Osteocyte (in vitro differentiated cells): ENCODE data around the gene PACSIN2. TPM values are rescaled to one million over a fixed set of nuclear protein-coding genes. Genes with fewer than 3 reads are reported as not detected.

ENCODE experiments used
- DNase-seq: peaks from one replicate; pipeline ENCODE4 v3.0.0; 2021; ENCODE audit warnings: mixed read lengths; ENCODE audit not compliant: unreplicated experiment; ENCODE audit errors: extremely low spot score
- H3K27ac Mint-ChIP-seq: one replicate; pipeline ENCODE4 v1.8.0; 2021; ENCODE audit warnings: mild to moderate bottlenecking, mixed read lengths; ENCODE audit not compliant: unreplicated experiment
- H3K27me3 Mint-ChIP-seq: one replicate; pipeline ENCODE4 v1.8.0; 2021; ENCODE audit warnings: mixed read lengths; ENCODE audit not compliant: unreplicated experiment
- H3K36me3 Mint-ChIP-seq: one replicate; pipeline ENCODE4 v1.8.0; 2021; ENCODE audit warnings: mixed read lengths; ENCODE audit not compliant: unreplicated experiment
- H3K4me1 Mint-ChIP-seq: one replicate; pipeline ENCODE4 v1.8.0; 2021; ENCODE audit warnings: mixed read lengths; ENCODE audit not compliant: unreplicated experiment
- H3K4me3 Mint-ChIP-seq: one replicate; pipeline ENCODE4 v1.8.0; 2021; ENCODE audit warnings: mild to moderate bottlenecking, moderate library complexity, mixed read lengths; ENCODE audit not compliant: unreplicated experiment
- H3K9me3 Mint-ChIP-seq: one replicate; pipeline ENCODE4 v1.8.0; 2021; ENCODE audit warnings: mixed read lengths; ENCODE audit not compliant: unreplicated experiment
- total RNA-seq: library from RNA; stranded (reverse); gene quantifications from 2 replicates; pipeline ENCODE4 v1.2.1, GENCODE V29; 2021
- TF ChIP-seq, protein P1 (sequence below): fragments of 200-600 bp; sonication (generic); IDR thresholded peaks from 2 replicates; pipeline ENCODE4 v1.5.0; 2021; ENCODE audit warnings: antibody characterized with exemption, mild to moderate bottlenecking, moderate library complexity

The PACSIN2 gene
- total RNA-seq, 1 donor from 2014 or later: 51.7 TPM

DNA sequence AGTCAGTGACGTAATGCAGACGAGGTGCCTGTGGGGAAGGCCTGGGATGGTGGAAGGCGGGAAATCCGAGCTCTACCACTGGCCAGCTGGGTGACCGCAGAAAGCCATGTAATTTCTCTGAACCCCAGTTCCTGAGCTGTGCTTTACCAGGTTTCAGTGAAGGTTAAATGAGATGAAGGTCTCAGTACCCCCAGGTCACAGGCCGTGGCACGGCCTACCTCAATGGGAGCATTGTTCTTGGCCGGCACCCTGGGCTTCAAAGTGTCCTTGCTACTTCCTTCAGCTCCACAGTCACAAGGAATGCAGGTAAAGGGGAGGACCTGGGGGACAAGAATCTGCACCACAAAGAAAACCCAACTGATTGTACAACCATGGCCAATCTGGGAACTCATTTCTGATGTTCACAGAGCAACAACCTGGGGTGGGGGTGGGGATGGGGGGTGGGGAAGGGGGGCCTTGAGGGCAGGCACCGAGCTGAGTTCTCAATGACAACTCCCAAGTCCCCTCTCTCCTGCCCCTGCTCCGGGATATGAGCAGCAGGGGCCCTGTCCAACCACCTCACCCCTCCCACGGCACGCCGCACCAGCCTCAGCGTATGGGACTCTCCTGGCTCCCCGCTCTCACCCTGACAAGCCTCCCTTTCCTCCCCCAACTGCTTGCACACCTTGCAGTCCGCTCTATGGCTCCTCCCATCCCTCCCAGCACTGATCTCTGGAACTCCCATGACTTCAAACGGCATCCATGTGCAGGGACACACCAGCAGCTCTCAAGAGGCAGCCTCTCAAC, 98.8 kb downstream of the PACSIN2 start:
- no peaks in the 10 kb centered on the region for H3K36me3 Mint-ChIP-seq
- TF ChIP-seq, protein P1, sequence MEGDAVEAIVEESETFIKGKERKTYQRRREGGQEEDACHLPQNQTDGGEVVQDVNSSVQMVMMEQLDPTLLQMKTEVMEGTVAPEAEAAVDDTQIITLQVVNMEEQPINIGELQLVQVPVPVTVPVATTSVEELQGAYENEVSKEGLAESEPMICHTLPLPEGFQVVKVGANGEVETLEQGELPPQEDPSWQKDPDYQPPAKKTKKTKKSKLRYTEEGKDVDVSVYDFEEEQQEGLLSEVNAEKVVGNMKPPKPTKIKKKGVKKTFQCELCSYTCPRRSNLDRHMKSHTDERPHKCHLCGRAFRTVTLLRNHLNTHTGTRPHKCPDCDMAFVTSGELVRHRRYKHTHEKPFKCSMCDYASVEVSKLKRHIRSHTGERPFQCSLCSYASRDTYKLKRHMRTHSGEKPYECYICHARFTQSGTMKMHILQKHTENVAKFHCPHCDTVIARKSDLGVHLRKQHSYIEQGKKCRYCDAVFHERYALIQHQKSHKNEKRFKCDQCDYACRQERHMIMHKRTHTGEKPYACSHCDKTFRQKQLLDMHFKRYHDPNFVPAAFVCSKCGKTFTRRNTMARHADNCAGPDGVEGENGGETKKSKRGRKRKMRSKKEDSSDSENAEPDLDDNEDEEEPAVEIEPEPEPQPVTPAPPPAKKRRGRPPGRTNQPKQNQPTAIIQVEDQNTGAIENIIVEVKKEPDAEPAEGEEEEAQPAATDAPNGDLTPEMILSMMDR: no peak
- DNase-seq: no peak
- H3K27me3 Mint-ChIP-seq: no peaks in the 10 kb centered on the region
- H3K27ac Mint-ChIP-seq: no peak overlapping the region
- H3K9me3 Mint-ChIP-seq: no peaks in the 10 kb centered on the region
- peaks cover 29% of the 10 kb centered on the region for H3K4me1 Mint-ChIP-seq
- H3K4me3 Mint-ChIP-seq: no peak overlapping the region

DNA sequence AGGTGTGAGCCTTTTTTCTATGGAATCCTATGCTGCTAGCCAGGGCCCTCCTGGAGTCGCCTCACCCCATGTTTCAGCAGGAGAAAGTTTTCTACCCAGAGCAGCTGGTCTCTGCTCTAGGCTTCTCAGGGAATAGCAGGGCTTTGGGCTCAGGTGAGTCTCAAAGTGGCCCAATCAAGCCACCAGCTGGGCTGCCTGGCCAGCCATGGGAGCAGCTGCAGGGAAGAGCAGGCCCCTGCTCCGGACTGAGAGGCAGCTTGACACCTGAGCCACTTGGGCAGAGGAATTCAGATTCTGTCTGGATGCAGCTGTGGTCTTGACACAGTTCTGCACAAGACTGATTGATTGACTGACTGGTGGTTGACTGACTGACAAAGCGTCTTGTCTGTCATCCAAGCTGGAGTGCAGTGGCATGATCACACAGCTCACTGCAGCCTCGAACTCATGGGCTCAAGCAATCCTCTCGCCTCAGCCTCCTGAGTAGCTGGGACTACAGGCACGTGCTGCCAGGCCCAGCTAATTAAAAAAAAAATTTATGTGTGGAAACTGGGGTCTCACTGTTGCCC, 100.4 kb downstream of the PACSIN2 start:
- Mint-ChIP-seq H3K27ac (no peak overlapping the region), H3K27me3 (no peaks in the 10 kb centered on the region), H3K36me3 (peaks cover 2% of the 10 kb centered on the region), H3K9me3 (no peaks in the 10 kb centered on the region), H3K4me1 (peaks cover 18% of the 10 kb centered on the region), H3K4me3 (no peak overlapping the region)
- TF ChIP-seq, protein P1: no peak
- DNase-seq: no peak

DNA sequence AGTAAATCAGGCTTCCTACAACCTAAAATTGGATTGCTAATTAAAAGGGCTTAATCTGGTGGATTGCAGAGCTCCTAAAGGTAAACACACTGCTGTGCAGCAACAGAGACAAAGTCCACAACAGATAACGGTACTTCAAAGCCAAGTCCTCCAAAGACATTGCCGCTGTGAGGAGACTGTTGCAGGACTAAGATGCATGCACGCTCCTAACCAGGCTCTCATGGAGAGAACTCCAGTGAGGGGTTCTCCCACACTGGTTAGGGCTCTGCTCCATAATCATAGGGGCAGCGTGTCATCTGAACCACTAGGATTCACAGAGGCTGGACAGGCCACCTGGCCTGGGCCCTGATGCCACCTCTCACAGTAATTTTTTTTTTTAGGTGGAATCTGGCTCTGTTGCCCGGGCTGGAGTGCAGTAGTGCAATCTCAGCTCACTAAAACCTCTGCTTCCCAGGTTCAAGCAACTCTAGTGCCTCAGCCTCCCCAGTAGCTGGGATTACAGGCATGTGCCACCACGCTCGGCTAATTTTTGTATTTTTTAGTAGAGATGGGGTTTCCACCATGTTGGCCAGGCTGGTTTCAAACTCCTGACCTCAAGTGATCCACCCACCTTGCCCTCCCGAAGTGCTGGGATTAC, 101.0 kb downstream of the PACSIN2 start:
- TF ChIP-seq, protein P1: no peak
- Mint-ChIP-seq H3K27ac (no peak overlapping the region), H3K36me3 (peaks cover 5% of the 10 kb centered on the region), H3K4me1 (peaks cover 13% of the 10 kb centered on the region), H3K27me3 (no peaks in the 10 kb centered on the region), H3K4me3 (no peak overlapping the region), H3K9me3 (no peaks in the 10 kb centered on the region)
- DNase-seq: no peak

DNA sequence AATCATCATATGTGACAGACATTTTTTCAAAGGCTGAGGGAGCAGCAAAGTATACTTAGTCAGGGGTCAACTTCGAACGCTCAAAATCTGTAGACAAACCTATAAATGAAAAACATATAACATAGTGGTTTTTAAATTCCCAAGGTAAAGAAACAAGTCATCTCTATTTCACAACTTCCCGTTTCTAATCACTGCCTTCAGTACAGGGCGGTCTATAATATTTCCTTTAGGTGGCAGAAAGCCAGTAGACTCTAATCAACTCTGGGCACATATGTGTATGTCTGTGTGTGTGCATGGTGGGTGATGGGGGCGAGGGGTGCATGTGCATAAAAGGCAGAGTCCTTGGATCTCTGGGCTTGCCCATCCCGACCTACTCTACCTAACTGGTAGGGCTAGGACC, 102.9 kb downstream of the PACSIN2 start:
- no peak overlapping the region for H3K4me3 Mint-ChIP-seq
- TF ChIP-seq, protein P1: no peak
- H3K9me3 Mint-ChIP-seq: no peaks in the 10 kb centered on the region
- DNase-seq: no peak
- peaks cover 5% of the 10 kb centered on the region for H3K36me3 Mint-ChIP-seq
- H3K27me3 Mint-ChIP-seq: no peaks in the 10 kb centered on the region
- H3K27ac Mint-ChIP-seq: no peak overlapping the region
- peaks cover 13% of the 10 kb centered on the region for H3K4me1 Mint-ChIP-seq
